ENCODE data around the gene LRRC61. TPM values are rescaled to one million over a fixed set of nuclear protein-coding genes. Genes with fewer than 3 reads are reported as not detected.
A peak's percentile ranks its signal among the peaks of the same experiment; 100 is the strongest.

Gene LRRC61
- total and polyA plus RNA-seq, 2 of the 13 experiments (the other 11 are each of a cell fraction or from before 2014, with no cell fraction given), result 33.0 to 34.8 TPM

DNA sequence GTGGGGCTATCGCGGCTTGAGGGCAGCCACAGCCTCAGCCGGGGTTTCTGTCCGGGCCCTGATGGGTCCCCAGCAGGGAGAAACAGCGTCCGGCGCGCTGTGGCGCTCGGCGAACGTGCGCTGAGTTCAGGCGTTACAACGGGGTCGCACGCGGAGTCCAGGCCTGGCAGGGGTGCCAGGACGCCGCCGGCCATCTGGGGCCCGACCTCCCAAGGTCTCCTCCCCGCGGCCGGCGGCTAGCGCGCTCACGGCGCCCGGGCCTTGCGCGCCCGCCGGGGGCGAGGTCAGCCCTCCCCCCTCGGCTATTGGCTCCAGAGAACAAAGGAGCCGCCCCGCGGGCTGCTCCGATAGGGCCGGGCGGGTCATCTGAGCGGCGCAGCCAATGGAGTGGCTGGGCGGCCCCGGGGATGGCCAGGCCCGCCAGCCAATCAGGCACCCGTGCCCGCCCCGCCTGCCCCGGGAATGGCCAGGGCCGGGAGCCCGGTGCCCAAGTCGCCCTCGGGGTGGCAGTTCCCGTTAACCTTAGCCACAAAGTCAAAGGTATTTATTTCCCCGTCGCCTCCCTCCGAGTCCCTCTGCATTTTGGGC is 55.8 kb downstream of the LRRC61 start, which contains the start of gene ZNF775 (continued):
- TF ChIP-seq, protein P1, sequence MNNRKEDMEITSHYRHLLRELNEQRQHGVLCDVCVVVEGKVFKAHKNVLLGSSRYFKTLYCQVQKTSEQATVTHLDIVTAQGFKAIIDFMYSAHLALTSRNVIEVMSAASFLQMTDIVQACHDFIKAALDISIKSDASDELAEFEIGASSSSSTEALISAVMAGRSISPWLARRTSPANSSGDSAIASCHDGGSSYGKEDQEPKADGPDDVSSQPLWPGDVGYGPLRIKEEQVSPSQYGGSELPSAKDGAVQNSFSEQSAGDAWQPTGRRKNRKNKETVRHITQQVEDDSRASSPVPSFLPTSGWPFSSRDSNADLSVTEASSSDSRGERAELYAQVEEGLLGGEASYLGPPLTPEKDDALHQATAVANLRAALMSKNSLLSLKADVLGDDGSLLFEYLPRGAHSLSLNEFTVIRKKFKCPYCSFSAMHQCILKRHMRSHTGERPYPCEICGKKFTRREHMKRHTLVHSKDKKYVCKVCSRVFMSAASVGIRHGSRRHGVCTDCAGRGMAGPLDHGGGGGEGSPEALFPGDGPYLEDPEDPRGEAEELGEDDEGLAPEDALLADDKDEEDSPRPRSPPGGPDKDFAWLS (CRISPR knock-in tag; IDR thresholded peaks at IDR 0.05; ENCODE audit: borderline replicate concordance), result no peak; the same call in 1 of the 2 replicates
- TF ChIP-seq ZNF709 (CRISPR knock-in tag; IDR thresholded peaks at IDR 0.05) (peak; percentile 77), ZNF772 (CRISPR knock-in tag; IDR thresholded peaks at IDR 0.05) (peak; percentile 40; the same call in 1 of the 2 replicates), ZBTB44 (CRISPR knock-in tag; IDR thresholded peaks at IDR 0.05) (0 out of 2 replicates have a peak, but pooled peaks have one; percentile 25), TCF7 (IDR thresholded peaks at IDR 0.05; ENCODE audit: low read depth) (peak; percentile 78), SMYD3 (CRISPR knock-in tag; IDR thresholded peaks at IDR 0.05) (no peak), ZNF878 (CRISPR knock-in tag; IDR thresholded peaks at IDR 0.05) (no peak), ZSCAN22 (CRISPR knock-in tag; IDR thresholded peaks at IDR 0.05) (no peak), CAMTA2 (CRISPR knock-in tag; IDR thresholded peaks at IDR 0.05; ENCODE audit: borderline replicate concordance) (no peak), THRA (CRISPR knock-in tag; IDR thresholded peaks at IDR 0.05; ENCODE audit: borderline replicate concordance) (peak; percentile 25; the same call in 1 of the 2 replicates), MED8 (CRISPR knock-in tag; IDR thresholded peaks at IDR 0.05; ENCODE audit: insufficient replicate concordance) (peak; percentile 52)
- TF ChIP-seq, protein P2, sequence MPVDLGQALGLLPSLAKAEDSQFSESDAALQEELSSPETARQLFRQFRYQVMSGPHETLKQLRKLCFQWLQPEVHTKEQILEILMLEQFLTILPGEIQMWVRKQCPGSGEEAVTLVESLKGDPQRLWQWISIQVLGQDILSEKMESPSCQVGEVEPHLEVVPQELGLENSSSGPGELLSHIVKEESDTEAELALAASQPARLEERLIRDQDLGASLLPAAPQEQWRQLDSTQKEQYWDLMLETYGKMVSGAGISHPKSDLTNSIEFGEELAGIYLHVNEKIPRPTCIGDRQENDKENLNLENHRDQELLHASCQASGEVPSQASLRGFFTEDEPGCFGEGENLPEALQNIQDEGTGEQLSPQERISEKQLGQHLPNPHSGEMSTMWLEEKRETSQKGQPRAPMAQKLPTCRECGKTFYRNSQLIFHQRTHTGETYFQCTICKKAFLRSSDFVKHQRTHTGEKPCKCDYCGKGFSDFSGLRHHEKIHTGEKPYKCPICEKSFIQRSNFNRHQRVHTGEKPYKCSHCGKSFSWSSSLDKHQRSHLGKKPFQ (CRISPR knock-in tag; IDR thresholded peaks at IDR 0.05; ENCODE audit: insufficient replicate concordance), result peak; percentile 84
- TF ChIP-seq, protein P3, sequence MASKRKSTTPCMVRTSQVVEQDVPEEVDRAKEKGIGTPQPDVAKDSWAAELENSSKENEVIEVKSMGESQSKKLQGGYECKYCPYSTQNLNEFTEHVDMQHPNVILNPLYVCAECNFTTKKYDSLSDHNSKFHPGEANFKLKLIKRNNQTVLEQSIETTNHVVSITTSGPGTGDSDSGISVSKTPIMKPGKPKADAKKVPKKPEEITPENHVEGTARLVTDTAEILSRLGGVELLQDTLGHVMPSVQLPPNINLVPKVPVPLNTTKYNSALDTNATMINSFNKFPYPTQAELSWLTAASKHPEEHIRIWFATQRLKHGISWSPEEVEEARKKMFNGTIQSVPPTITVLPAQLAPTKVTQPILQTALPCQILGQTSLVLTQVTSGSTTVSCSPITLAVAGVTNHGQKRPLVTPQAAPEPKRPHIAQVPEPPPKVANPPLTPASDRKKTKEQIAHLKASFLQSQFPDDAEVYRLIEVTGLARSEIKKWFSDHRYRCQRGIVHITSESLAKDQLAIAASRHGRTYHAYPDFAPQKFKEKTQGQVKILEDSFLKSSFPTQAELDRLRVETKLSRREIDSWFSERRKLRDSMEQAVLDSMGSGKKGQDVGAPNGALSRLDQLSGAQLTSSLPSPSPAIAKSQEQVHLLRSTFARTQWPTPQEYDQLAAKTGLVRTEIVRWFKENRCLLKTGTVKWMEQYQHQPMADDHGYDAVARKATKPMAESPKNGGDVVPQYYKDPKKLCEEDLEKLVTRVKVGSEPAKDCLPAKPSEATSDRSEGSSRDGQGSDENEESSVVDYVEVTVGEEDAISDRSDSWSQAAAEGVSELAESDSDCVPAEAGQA (IDR thresholded peaks at IDR 0.05; ENCODE audit: low read depth), result no peak
- TF ChIP-seq, protein P3 (CRISPR knock-in tag; IDR thresholded peaks at IDR 0.05; ENCODE audit: borderline replicate concordance), result 0 out of 2 replicates have a peak, but pooled peaks have one; percentile 78

Data from HepG2 (cell line).